Muscle of arm (tissue), 12 donors: ENCODE measurements around the gene SKIC8. TPM values are rescaled to one million over a fixed set of nuclear protein-coding genes. Genes with fewer than 3 reads are reported as not detected.

Experiments
- DNase-seq: peaks from one replicate; pipeline ENCODE4 v3.0.0-alpha.2; 2013
- polyA plus RNA-seq, 12 donors: library from polyadenylated mRNA; unstranded; fragments of 120-200 nt; gene quantifications; one replicate each; pipeline ENCODE4 v1.2.1, GENCODE V29; 2013; ENCODE audit not compliant: insufficient read length in 12 of 12

SKIC8 gene
- polyA plus RNA-seq, 12 donors: 39.7 to 79.2 (median 57.0) TPM; not detected in 1

DNA sequence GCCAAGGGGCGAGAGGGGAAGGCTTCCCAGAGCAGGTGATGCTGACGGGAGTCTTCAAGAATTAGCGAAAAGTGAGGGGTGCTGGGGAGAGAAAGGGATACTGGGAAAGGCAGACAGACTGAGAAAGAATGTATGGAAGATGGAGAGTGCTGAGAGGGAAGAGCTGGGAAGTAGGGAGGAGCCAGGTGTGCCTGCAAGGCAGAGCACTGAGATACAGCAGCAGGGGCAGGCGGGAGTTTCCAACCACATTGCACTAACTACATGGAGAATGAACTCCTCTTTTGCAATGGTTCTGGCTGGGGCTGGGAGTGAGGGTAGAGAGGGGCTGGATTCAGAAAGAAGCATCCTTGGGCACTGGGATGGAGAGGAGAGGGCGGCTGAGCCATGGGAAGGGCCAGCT is 24.7 kb upstream of the SKIC8 start:
- no peak for DNase-seq

DNA sequence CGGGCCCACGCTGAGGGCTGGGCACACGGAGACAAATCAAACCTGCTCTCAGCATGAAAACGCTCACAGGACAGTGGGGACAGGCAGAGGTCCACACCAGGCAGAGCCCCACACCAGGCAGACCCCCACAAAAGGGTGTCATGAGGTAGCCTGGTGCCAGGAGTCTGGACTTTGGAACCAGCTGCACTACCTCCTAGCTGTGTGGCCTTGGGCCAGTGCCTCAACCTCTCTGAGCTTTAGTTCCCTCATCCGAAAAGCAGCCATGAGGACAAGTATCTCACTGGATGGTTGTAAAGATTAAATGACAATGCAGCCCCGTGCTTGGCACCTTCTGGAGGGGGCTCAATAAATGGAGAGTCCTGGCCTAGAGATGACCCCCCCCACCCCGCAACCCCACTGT is 24.3 kb upstream of the SKIC8 start:
- no peak for DNase-seq

DNA sequence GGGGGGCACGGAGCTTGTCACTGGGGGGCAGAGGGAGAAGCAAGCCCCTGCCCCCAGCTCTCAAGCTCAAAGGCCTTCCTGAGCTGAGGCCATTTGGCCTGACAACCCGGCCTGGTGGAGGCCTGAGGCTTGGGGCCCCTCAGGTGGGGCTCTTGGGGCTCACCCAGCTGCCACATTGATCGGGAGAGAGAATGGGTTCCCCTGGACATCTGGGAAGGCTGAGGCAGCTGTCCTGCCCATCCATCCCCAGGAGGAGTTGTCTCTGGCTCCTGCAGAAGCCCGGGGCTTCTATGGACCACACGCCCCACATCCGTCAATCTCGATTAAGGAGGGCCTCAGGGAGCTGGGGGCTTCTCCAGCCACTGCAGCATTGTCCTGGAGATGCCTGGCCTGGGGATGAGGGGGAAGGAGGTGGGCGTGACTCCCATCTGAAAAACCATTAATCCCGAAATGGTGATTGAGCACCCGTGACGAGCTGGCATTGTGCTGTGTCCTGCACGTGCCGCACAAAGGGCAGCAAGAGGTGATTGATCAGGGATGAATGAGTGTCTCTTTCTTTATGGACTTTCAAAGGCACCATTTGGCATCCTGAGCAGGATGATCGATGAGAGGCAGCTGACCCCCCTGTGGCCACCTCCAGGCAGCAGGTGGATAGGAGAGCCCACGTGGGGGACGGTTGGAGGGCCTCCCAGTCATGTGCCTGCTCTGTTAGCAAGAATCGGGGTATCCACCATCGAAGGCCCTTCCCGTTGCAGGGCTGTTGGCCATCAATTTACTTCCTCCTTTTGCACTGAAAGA is 23.5 kb upstream of the SKIC8 start:
- DNase-seq: no peak

DNA sequence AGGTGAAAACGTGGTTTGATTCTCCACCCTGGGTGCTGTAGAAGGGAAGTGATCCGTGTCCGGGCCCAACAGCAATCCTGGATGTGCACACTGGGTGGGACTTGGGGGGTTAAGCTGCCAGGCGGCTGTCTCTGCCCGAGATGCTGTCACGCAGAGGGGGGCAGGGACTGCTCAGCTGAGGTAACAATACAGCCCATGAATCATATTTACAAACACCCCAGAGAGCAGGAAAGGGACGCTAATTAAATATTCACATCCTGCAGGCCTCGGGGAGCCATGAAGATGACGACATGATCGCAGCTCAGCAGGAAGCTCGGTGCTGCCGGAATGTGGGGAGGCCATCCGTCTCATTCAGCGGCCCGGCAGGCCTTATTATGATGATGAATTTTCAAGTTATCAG is 22.8 kb upstream of the SKIC8 start:
- DNase-seq: no peak

DNA sequence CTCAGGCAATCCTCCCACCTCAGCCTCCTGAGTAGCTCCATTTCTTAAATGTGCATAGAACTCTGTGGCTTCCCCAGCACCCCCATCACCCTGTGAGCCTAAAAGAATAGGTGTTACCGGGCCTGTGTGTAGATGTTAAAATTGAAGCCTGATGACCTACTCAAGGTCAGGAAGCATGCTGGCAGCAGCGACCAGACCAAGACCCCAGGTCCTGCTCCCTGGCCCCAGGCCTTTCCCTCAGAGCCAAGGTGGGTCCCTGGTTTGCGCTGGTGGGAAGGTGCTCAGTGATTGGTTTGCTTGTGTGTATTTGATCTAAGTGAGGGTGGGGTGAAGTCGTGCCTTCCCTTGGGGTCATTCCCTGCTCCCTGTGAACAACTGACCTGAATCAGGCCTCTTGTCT is 22.4 kb upstream of the SKIC8 start:
- no peak for DNase-seq

DNA sequence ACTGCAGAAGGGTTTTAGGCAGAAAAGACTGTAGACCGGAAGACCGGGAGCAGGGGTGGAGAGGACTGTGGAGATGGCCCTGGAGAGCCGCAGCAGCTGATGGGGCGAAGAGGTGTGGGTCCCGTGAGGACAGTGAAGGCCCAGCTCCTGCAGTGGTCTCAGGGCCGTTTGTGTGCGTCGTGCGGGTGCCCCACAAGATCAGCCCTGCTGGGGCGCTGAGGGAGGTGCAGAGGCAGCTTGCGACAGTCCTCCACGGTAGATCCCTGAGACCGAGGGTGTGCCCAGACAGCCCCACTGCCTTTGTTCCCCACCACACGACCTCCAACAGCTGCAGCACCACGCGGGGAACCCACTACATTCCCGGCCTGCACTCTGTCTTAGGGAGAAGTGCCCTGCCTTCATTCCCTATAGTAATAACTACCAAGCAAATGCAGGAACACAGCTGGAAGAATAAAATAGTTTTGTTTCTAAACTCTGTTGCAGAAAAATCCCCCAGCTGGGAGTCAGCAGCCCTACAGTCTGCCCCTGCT is 21.7 kb upstream of the SKIC8 start:
- DNase-seq: no peak

DNA sequence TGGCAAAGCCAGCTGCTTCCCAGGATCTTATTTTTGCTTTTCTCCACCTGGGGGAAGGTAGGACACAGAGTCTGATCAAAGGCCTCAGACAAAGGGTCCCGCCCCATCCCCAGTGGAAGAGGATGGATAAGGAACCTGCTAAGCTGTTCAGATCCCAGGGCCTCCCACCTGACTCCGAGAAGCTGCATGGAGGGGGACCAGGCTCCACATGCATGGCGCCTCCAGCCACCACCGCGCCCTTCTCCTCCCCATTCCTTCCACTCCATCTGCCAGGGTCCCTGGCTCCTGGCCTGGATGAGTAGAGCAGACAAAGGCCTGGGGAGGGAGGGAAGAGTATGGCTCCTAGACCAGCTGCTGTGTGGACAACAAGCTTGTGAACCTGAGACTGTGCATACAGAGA is 20.8 kb upstream of the SKIC8 start:
- no peak for DNase-seq

DNA sequence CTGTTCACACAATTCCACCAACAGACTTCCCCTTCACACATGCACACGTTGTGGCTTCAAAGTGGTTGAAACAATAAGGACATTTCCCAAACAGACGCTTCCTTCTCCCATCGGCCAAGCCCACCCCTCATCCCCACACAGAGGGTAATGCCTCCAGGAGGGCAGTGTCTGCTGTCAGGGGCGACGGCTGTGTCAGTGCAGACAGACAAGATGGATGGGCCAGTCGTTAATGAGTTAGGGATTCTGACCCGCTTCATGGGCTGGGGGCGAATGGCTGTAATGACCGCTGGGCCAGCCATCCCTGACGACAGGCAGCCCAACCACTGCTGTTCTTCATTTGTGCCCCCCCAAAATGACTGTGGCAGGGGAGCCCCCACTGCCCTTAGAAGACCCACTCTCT is 20.2 kb upstream of the SKIC8 start:
- DNase-seq: no peak

DNA sequence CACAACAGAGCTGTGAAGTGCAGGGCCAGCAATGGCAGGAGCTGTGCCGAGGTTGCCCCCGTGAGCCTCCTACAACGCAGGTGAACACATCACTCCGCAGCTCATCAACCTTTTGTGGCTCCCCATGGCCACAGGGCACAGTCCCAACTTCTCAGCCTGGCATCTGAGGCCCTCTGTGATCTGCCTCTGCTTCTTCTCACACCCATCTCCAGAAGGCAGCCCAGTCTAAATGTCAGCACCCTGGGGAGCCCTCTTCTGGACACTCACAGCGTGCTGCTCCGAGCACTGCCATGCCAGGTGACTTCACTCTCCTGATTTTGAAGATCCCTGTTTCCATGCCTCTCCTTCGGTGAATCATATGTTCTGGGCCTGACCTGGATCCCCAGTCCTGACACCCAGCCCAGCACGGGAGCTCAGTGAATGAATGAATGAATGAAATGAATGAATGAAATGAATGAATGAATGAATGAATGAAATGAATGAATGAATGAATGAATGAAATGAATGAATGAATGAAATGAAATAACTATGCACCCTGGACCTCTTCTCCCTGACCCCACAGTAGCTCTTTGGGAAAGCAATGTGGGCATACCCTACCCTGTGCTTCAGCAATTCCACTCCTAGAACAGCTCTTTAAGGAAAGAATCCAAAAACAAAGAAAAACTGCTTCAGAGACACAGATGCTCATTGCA is 17.9 kb upstream of the SKIC8 start:
- no peak for DNase-seq

DNA sequence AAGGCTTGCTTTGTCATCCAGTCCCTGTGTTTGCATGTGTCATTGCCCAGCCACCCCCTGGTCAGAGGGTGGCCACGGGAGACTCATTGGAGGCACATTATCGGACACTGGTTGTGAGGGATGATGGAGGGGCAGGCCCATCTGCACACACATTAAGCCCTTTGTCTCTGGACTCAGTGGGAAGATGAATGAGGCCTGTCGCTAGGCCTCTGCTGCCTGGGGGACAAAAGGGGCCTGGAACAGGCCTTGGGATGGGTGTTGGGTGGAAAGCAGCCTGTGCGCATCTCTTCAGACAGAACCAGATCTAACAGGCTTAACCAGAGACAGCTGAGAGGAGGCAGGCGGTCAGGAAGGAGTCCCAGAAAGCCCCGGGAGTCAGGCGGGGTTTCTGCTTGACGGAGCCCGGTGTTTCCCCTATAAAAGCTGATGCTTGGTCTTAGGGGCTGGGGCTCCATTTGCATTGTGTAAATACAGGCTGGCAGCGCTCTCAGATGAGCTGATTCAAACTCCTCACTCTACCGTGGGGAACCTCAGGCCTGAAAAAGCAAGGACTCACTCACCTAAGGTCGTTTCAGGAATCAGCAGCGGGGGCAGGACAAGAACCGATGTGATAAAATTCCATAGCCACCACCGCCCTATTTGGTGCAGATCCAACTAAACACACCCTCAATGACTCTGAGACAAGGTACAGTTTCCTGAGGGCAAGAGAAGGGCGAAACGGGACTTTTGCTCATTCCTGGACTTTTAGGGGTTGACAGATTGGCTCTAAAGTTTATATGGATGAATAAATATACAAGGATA is 17.1 kb upstream of the SKIC8 start:
- DNase-seq: no peak

DNA sequence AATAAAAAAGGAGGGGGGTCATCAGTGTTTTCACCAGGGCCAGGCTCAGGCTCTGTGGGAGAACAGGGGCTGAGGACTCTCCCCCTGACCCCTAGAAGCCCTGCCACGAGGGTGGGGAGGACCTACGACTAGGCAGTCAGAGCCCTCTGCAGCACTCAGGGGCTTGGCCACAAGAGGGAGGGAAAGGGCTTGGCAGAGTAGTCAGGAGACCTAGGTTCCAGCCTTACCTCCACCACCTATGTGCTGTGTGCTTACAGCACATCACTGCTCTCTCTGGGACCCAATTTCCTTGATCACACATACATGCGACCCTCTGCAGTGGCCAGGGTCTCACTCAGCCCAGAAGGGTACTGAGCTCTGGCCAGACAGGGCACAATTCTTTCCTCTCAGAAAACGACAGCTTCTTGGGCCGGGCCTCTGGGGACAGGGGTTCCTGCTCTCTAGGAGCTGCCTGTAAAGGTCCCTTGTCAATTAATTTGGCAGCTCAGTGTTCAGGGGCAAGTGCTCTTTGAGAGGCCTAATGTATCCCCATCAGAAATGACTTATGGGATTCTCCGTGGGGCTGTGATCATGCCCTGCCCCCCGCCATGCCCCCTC is 16.4 kb upstream of the SKIC8 start:
- no peak for DNase-seq

DNA sequence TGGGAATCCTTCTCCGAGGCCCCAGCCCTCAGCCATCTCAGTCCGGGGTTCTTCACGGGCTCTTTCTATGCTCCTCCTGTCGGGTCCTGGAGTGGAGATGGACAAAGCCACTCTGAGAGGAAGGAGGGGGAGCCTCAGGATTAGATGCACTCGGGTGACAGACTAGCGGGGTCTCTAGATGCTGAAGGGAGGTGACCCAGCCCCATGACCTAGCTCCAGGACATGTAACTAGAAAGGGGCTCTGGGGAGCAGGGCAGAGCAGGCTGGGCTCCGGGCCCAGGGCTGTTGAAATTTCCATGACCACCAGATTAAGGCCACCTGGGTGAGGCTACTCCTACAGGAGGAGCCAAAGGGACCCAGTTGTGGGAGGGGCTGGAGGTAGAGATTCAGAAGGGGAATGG is 14.8 kb upstream of the SKIC8 start:
- no peak for DNase-seq

DNA sequence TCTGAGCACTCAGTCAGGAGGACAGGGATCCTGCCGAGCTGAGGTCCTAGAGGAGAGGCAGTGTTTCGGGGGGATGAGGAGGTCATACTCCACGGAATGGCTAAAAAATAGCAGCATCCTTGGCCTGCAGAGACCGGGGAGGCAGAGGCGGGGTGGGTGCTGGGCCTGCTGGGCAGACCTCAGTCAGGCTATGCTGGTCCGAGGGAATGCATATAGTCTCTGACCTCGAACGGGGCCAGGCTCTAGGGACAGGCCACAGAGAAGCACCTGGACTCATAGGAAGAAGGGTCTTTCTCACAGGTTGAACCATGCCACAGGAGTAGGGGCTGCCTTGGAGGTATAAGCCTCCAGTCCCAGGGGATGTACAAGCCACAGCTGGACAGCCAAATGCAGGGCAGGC is 14.0 kb upstream of the SKIC8 start:
- DNase-seq: no peak

DNA sequence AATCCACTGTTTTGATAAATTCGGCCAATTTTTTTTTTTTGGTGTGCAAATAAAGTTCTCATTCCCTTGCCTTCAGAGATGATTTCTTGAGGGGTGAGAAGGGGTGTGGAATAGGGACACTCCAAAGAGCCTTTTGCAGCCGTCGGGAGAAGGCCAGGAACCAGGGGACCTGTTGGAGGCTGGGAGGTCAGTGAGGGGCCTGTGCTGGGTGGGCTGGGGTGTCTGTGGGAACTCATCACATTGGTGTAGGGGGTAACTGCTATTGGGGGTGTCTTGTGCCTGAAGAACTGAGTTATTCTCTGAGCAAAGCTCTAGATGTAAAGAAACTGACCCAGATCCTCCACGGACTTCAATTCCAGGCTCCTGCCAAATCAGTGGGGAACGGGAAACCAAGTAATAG is 13.5 kb upstream of the SKIC8 start:
- no peak for DNase-seq

DNA sequence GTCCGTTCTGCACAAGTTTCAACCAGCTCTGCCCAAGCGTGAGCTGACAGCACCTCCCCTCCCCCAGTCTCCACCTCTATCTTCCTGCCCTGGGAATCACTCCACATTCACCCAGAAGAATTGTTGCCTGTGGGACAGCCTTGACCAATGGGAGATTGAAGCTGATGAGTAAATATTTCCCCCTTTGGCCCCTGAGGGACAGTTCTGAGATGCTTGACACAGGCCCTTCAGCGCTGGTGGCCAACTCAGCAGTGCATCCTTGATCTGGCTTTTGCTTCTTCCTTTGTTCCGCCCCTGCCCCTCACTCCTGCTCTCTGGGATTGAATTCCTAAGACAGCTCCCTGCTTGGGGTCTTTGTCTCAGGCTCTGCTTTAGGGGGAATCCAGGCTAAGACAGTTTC is 13.1 kb upstream of the SKIC8 start:
- no peak for DNase-seq

DNA sequence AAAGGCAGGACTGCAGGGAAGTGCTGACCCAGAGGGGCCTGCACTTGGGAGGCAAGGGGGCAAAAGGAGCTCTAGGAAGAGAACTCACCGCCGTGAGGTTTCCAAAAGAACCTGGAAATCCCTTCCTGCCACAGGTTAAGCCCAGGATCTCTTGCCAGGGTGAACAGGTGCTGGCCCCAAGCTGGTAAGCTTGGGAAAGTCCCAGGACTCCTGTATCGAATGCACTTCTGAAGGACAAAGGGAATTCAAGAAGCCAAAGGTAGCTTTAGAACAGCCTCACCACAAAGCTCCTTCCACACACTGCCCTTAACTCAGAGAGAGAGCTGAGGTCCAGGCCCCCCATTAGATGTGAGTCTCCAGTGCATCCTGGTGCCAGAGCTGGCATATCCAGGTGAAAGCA is 11.9 kb upstream of the SKIC8 start:
- no peak for DNase-seq

DNA sequence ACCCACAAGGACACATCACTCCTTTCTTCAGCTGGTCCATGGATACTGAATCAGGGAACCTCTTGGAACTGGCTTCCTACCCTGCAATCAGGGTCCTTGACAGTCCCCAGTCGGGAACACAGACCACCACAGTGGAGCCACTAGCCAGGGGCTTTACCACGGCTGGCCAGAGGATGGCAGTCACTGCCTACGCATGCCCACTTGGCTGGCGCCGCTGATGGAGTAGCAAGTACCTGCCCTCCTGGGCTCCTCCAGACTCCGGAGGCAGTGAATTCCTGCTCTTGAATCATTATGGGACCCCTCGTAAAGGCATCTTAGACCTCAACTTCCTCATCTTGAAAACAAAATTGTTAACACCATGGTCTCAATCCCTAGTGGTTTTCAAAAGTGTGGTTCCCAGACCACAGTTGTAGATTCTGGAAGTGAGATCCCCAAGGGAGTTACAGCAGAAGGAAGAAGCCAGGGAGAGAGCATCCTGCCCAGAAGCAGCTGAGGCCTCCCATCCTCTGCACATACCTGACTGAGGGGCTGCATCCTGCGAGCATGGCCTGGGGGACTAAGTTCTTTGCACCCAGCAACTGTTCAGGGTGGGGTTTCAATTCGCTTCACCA is 9.1 kb upstream of the SKIC8 start:
- peak; percentile 63 for DNase-seq

DNA sequence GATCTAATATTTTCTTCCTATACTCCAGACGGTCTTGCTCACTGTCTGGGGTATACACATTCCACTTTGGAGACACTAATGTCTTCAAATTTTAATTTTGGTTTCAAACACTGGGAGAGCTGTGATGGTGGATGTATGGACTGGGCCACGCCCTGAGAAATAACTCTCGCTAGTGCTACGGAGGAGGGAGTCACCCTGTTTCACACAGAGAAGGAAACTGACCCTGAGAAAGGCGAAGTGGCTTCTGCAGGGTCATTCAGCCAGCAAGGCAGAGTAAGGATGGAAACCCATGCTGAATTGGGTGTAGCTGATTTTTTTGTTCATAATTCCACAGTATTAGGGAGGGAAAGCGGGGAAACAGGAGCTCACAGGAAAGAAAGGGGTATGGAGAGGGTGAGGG is 8.6 kb upstream of the SKIC8 start:
- no peak for DNase-seq

DNA sequence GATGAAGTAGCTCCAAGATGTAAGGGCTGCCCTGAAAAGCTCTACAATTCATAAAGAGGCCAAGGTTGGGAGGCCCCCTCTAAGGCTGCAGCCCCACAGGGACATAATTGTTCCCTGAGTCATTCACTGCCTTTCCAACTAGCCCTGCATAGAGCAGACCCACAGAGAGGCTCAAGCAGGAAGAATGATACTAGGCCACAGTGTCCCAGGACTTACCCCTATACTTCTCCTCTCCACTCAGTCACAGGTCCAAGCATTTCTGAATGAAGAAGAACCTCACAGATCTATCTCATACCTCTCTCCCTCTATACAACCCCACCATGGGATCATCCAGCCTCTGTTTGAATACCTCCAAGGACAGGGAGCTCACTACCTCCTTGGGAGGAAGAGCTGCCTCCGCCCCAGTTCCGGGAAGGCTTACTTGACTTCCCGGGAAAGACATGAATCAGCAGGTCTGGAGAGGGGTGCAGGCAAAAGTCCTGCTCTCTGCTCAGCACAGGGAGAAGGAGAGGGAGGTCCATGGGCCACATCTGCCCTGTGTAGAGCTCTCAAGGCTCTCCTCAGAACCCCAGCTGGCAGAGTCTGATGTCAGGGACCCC is 6.9 kb upstream of the SKIC8 start:
- no peak for DNase-seq

DNA sequence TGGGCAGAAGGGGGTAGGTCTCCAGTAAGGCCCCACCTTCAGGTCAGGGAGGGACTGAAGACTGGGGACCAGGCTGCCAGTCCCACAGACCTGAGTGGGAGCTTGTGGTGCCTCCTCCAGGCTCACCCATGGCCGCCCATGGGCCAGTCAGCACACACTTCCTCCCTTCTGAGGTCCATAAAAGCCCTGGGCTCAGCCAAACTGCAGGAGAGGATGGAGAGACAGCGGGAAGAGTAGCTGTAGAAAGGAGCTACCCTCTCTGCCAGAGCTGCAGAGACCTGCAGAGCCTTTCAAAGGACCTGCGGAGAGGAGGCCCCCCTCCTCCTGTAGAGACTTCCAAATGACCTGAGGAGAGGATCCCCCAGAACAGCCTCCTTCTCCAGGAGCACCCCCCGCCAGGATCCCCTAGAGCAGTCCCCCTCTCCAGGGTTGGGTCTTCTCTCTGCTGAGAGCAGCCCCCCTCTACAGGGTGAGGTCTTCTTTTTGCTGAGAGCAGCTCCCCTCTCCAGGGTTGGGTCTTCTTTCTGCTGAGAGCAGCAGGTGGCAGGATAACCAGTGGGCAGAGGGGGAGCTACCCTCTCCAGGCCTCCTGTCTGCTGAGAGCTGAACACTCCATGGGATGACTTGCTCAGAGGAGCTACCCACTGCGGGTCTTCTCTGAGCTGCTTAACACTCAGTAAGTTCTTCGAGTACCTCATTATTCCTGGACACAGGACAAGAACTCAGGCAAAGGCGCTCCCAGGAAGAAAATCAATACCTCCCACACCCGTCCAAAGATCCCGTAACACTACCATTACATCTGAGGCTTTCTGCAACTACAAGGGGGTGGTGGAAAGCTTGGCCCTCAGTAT is 5.0 kb upstream of the SKIC8 start:
- DNase-seq: no peak
